Hematopoietic multipotent progenitor cell treated with erythropoietin and hydrocortisone succinate and interleukin-3 and kit ligand, for 4 days (in vitro differentiated cells): ENCODE measurements around the gene LCN2.
A peak's percentile ranks its signal among the peaks of the same experiment; 100 is the strongest.
"Not testable (repeated sequence)": the region's sequence is repeated elsewhere in the genome, so short reads cannot be mapped to it uniquely, and the experiment has no call there.

Experiments used
- DNase-seq: peaks from one replicate; pipeline ENCODE4 v3.0.0-alpha.2; 2015

The LCN2 gene

GRCh38 chr9:128128836-128129590, 20.2 kb upstream of the LCN2 start:
- no peak for DNase-seq

- not testable (repeated sequence) for DNase-seq
These were observed 19.2 kb upstream of the LCN2 start for GRCh38 chr9:128129976-128130590.

- DNase-seq = not testable (repeated sequence)
These were observed 18.6 kb upstream of the LCN2 start for GRCh38 chr9:128130651-128131050.

GRCh38 chr9:128131346-128131745, 17.9 kb upstream of the LCN2 start:
- DNase-seq = not testable (repeated sequence)

GRCh38 chr9:128132139-128132538, 17.1 kb upstream of the LCN2 start:
- DNase-seq = not testable (repeated sequence)

GRCh38 chr9:128135561-128135960, 13.7 kb upstream of the LCN2 start:
- DNase-seq = not testable (repeated sequence)

GRCh38 chr9:128136816-128137793, 12.1 kb upstream of the LCN2 start:
- DNase-seq = no peak

- DNase-seq = no peak
These were observed 11.3 kb upstream of the LCN2 start for GRCh38 chr9:128138001-128138400.

GRCh38 chr9:128139621-128140020, 9.6 kb upstream of the LCN2 start:
- DNase-seq = no peak

- no peak for DNase-seq
These were observed 7.6 kb upstream of the LCN2 start for GRCh38 chr9:128141604-128142003.

GRCh38 chr9:128142061-128142460, 7.2 kb upstream of the LCN2 start:
- peak; percentile 63 for DNase-seq

GRCh38 chr9:128142596-128142995, 6.7 kb upstream of the LCN2 start:
- no peak for DNase-seq

GRCh38 chr9:128143525-128144238, 5.6 kb upstream of the LCN2 start:
- peak; percentile 49 for DNase-seq

- DNase-seq = no peak
These were observed 4.7 kb upstream of the LCN2 start for GRCh38 chr9:128144239-128145181.

GRCh38 chr9:128145536-128145935, 3.7 kb upstream of the LCN2 start:
- no peak for DNase-seq

- no peak for DNase-seq
These were observed 3.3 kb upstream of the LCN2 start for GRCh38 chr9:128145951-128146351.

GRCh38 chr9:128146591-128147120, 2.6 kb upstream of the LCN2 start:
- DNase-seq = no peak

GRCh38 chr9:128148509-128149000, 698 bp upstream of the LCN2 start:
- DNase-seq = no peak

- DNase-seq = peak; percentile 93
These were observed 819 bp downstream of the LCN2 start for GRCh38 chr9:128149951-128150593.

GRCh38 chr9:128150594-128151308, 1.5 kb downstream of the LCN2 start:
- DNase-seq = peak; percentile 81
